ENCODE results near the gene CAMK1. TPM values are rescaled to one million over a fixed set of nuclear protein-coding genes. Genes with fewer than 3 reads are reported as not detected.

The CAMK1 gene
- total RNA-seq (2014; rRNA removed; shearing (Covaris generic); ENCODE audit: low replicate concordance) = 41.6 and 86.6 TPM in 2 replicates

GRCh38 chr3:9769426-9770275 lies at the start of gene CAMK1:
TSS of gene CAMK1 (minus strand) at chr3:9769947. CDS start at chr3:9767749, 2,198 bp downstream.
- DNase-seq = peak; percentile 84
- H3K4me2 ChIP-seq (ENCODE audit: low read depth, low read length, poor library complexity, severe bottlenecking) = peak within 1 kb of the TSS; percentile 81
- H3K4me1 ChIP-seq (ENCODE audit: low read length) = peaks cover 52% of the 10 kb centered on the region
- no peaks in the 10 kb centered on the region for H3K9me3 ChIP-seq (ENCODE audit: low read length)
- no peaks in the 10 kb centered on the region for H4K20me1 ChIP-seq (ENCODE audit: insufficient read depth, low read depth, low read length)
- H3K79me2 ChIP-seq (ENCODE audit: low read length) = peaks cover 5% of the 10 kb centered on the region; the same call in 1 of the 2 replicates
- H3K9me2 ChIP-seq (replicated peaks; ENCODE audit: insufficient read depth, low read length) = no peaks in the 10 kb centered on the region
- H2AFZ ChIP-seq (ENCODE audit: low read length) = peak within 1 kb of the TSS; percentile 81; the same call in 1 of the 2 replicates
- H3K27me3 ChIP-seq (ENCODE audit: low read length) = no peaks in the 10 kb centered on the region
- H3K9ac ChIP-seq (ENCODE audit: low read length) = peak within 1 kb of the TSS; percentile 82
- no peaks in the 10 kb centered on the region for H3K36me3 ChIP-seq (ENCODE audit: insufficient read depth, low read length)
- no peak within 1 kb of the TSS for H3K27ac ChIP-seq (ENCODE audit: low read length)
- H3K4me3 ChIP-seq (ENCODE audit: low read length) = peak within 1 kb of the TSS; percentile 84

GRCh38 chr3:9818666-9819335 lies 49.1 kb upstream of the CAMK1 start:
- Histone ChIP-seq H3K9me3 (ENCODE audit: low read length) (no peaks in the 10 kb centered on the region), H4K20me1 (ENCODE audit: insufficient read depth, low read depth, low read length) (no peaks in the 10 kb centered on the region), H3K9ac (ENCODE audit: low read length) (no peak overlapping the region), H3K27me3 (ENCODE audit: low read length) (no peaks in the 10 kb centered on the region), H3K4me3 (ENCODE audit: low read length) (no peak overlapping the region), H3K36me3 (ENCODE audit: insufficient read depth, low read length) (no peaks in the 10 kb centered on the region), H3K79me2 (ENCODE audit: low read length) (no peaks in the 10 kb centered on the region), H3K4me1 (ENCODE audit: low read length) (no peaks in the 10 kb centered on the region), H3K27ac (ENCODE audit: low read length) (no peak overlapping the region), H3K9me2 (replicated peaks; ENCODE audit: insufficient read depth, low read length) (no peaks in the 10 kb centered on the region), H3K4me2 (ENCODE audit: low read depth, low read length, poor library complexity, severe bottlenecking) (no peak overlapping the region), H2AFZ (ENCODE audit: low read length) (no peak overlapping the region)
- no peak for DNase-seq

GRCh38 chr3:9817436-9817835 lies 47.7 kb upstream of the CAMK1 start:
- peaks cover 7% of the 10 kb centered on the region; the same call in 1 of the 2 replicates for H3K36me3 ChIP-seq (ENCODE audit: insufficient read depth, low read length)
- no peaks in the 10 kb centered on the region for H3K4me1 ChIP-seq (ENCODE audit: low read length)
- H3K27me3 ChIP-seq (ENCODE audit: low read length) = no peaks in the 10 kb centered on the region
- no peak overlapping the region for H2AFZ ChIP-seq (ENCODE audit: low read length)
- DNase-seq = no peak
- no peak overlapping the region for H3K4me3 ChIP-seq (ENCODE audit: low read length)
- H3K79me2 ChIP-seq (ENCODE audit: low read length) = no peaks in the 10 kb centered on the region
- H4K20me1 ChIP-seq (ENCODE audit: insufficient read depth, low read depth, low read length) = no peaks in the 10 kb centered on the region
- no peak overlapping the region for H3K4me2 ChIP-seq (ENCODE audit: low read depth, low read length, poor library complexity, severe bottlenecking)
- H3K9ac ChIP-seq (ENCODE audit: low read length) = no peak overlapping the region
- H3K9me3 ChIP-seq (ENCODE audit: low read length) = no peaks in the 10 kb centered on the region
- no peaks in the 10 kb centered on the region for H3K9me2 ChIP-seq (replicated peaks; ENCODE audit: insufficient read depth, low read length)
- H3K27ac ChIP-seq (ENCODE audit: low read length) = no peak overlapping the region

GRCh38 chr3:9815986-9816385 lies 46.2 kb upstream of the CAMK1 start:
- Histone ChIP-seq H3K36me3 (ENCODE audit: insufficient read depth, low read length) (peaks cover 7% of the 10 kb centered on the region; the same call in 1 of the 2 replicates), H3K4me2 (ENCODE audit: low read depth, low read length, poor library complexity, severe bottlenecking) (no peak overlapping the region)
- DNase-seq = no peak

GRCh38 chr3:9812870-9813483 lies 43.2 kb upstream of the CAMK1 start:
- no peak for DNase-seq

More at GRCh38 chr3:9815986-9816385, 46.2 kb upstream of the CAMK1 start:
- Histone ChIP-seq H3K9me3 (ENCODE audit: low read length) (no peaks in the 10 kb centered on the region), H2AFZ (ENCODE audit: low read length) (no peak overlapping the region), H3K9ac (ENCODE audit: low read length) (no peak overlapping the region), H3K9me2 (replicated peaks; ENCODE audit: insufficient read depth, low read length) (no peaks in the 10 kb centered on the region), H3K4me3 (ENCODE audit: low read length) (no peak overlapping the region), H3K79me2 (ENCODE audit: low read length) (no peaks in the 10 kb centered on the region), H3K4me1 (ENCODE audit: low read length) (no peaks in the 10 kb centered on the region), H3K27ac (ENCODE audit: low read length) (no peak overlapping the region), H4K20me1 (ENCODE audit: insufficient read depth, low read depth, low read length) (no peaks in the 10 kb centered on the region), H3K27me3 (ENCODE audit: low read length) (no peaks in the 10 kb centered on the region)

GRCh38 chr3:9810846-9811245 lies 41.1 kb upstream of the CAMK1 start:
- no peak overlapping the region for H2AFZ ChIP-seq (ENCODE audit: low read length)
- no peaks in the 10 kb centered on the region for H3K27me3 ChIP-seq (ENCODE audit: low read length)
- H3K4me2 ChIP-seq (ENCODE audit: low read depth, low read length, poor library complexity, severe bottlenecking) = no peak overlapping the region
- peaks cover 16% of the 10 kb centered on the region for H3K4me1 ChIP-seq (ENCODE audit: low read length)
- no peak overlapping the region for H3K9ac ChIP-seq (ENCODE audit: low read length)
- H4K20me1 ChIP-seq (ENCODE audit: insufficient read depth, low read depth, low read length) = no peaks in the 10 kb centered on the region
- no peaks in the 10 kb centered on the region for H3K9me2 ChIP-seq (replicated peaks; ENCODE audit: insufficient read depth, low read length)
- H3K9me3 ChIP-seq (ENCODE audit: low read length) = no peaks in the 10 kb centered on the region
- DNase-seq = no peak
- no peaks in the 10 kb centered on the region for H3K79me2 ChIP-seq (ENCODE audit: low read length)
- peaks cover 16% of the 10 kb centered on the region; the same call in 1 of the 2 replicates for H3K36me3 ChIP-seq (ENCODE audit: insufficient read depth, low read length)
- no peak overlapping the region for H3K4me3 ChIP-seq (ENCODE audit: low read length)
- no peak overlapping the region for H3K27ac ChIP-seq (ENCODE audit: low read length)

More at GRCh38 chr3:9812870-9813483, 43.2 kb upstream of the CAMK1 start:
- peaks cover 16% of the 10 kb centered on the region for H3K4me1 ChIP-seq (ENCODE audit: low read length)
- H3K4me3 ChIP-seq (ENCODE audit: low read length) = no peak overlapping the region
- H3K9me3 ChIP-seq (ENCODE audit: low read length) = no peaks in the 10 kb centered on the region
- no peaks in the 10 kb centered on the region for H3K27me3 ChIP-seq (ENCODE audit: low read length)
- H3K27ac ChIP-seq (ENCODE audit: low read length) = no peak overlapping the region
- H2AFZ ChIP-seq (ENCODE audit: low read length) = no peak overlapping the region
- peaks cover 10% of the 10 kb centered on the region; the same call in 1 of the 2 replicates for H3K36me3 ChIP-seq (ENCODE audit: insufficient read depth, low read length)
- H3K9ac ChIP-seq (ENCODE audit: low read length) = no peak overlapping the region
- no peak overlapping the region for H3K4me2 ChIP-seq (ENCODE audit: low read depth, low read length, poor library complexity, severe bottlenecking)
- H4K20me1 ChIP-seq (ENCODE audit: insufficient read depth, low read depth, low read length) = no peaks in the 10 kb centered on the region
- H3K9me2 ChIP-seq (replicated peaks; ENCODE audit: insufficient read depth, low read length) = no peaks in the 10 kb centered on the region
- no peaks in the 10 kb centered on the region for H3K79me2 ChIP-seq (ENCODE audit: low read length)

GRCh38 chr3:9810433-9810770 lies 40.7 kb upstream of the CAMK1 start:
- Histone ChIP-seq H3K79me2 (ENCODE audit: low read length) (no peaks in the 10 kb centered on the region), H3K9me3 (ENCODE audit: low read length) (no peaks in the 10 kb centered on the region), H3K27ac (ENCODE audit: low read length) (no peak overlapping the region), H3K4me2 (ENCODE audit: low read depth, low read length, poor library complexity, severe bottlenecking) (no peak overlapping the region), H2AFZ (ENCODE audit: low read length) (no peak overlapping the region), H4K20me1 (ENCODE audit: insufficient read depth, low read depth, low read length) (no peaks in the 10 kb centered on the region), H3K4me3 (ENCODE audit: low read length) (peak overlapping the region; percentile 50; the same call in 1 of the 2 replicates), H3K9ac (ENCODE audit: low read length) (no peak overlapping the region), H3K36me3 (ENCODE audit: insufficient read depth, low read length) (peaks cover 17% of the 10 kb centered on the region; the same call in 1 of the 2 replicates), H3K4me1 (ENCODE audit: low read length) (peaks cover 16% of the 10 kb centered on the region), H3K9me2 (replicated peaks; ENCODE audit: insufficient read depth, low read length) (no peaks in the 10 kb centered on the region), H3K27me3 (ENCODE audit: low read length) (no peaks in the 10 kb centered on the region)
- no peak for DNase-seq
